ENCODE measurements around the gene IL1RAPL1. TPM values are rescaled to one million over a fixed set of nuclear protein-coding genes. Genes with fewer than 3 reads are reported as not detected.

Gene IL1RAPL1
- total RNA-seq, 1 experiment from 2014 or later, result not detected

DNA sequence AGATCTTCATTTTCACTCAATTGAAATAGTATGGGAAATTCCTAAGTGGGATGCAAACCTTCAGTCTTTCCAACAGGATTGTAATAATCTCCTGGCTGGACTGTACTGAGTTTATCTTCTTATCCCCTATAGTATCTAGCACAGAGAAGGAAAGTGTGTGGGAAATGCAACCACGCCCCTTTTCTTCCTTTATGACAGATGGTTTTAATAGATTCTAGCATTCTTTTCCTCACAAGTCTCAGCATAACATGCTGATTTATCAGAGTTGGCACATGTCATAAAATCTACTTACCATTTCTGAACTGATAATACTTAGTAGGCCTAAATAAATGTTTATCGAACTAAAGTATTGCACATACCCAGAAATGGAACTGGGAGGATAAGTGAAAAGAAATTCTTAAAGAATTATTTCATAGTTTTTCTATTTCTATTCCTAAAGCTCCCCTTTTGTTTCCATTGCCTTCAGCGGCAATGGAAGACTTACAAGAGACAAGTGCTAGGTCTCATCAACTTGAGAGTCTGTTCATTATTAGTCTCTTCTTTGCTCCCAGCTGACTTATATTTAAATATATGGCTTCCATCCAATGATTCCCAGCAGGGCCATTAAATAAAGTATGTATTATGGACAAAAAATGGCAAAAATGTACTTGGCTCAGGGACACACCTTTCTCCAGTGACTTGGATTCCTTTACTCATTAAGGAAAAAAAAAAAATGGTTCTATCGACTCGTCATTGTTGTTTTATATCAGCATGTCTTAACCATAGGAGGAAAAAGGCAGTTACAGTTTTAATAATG, 484.5 kb downstream of the IL1RAPL1 start:
- DNase-seq, result no peak
- intact Hi-C loops (cut with micrococcal nuclease; ENCODE audit: unreplicated experiment), result no loop called here
- no peak overlapping the region for H3K27ac Mint-ChIP-seq (ENCODE audit: unreplicated experiment)
- TF ChIP-seq, protein P1, sequence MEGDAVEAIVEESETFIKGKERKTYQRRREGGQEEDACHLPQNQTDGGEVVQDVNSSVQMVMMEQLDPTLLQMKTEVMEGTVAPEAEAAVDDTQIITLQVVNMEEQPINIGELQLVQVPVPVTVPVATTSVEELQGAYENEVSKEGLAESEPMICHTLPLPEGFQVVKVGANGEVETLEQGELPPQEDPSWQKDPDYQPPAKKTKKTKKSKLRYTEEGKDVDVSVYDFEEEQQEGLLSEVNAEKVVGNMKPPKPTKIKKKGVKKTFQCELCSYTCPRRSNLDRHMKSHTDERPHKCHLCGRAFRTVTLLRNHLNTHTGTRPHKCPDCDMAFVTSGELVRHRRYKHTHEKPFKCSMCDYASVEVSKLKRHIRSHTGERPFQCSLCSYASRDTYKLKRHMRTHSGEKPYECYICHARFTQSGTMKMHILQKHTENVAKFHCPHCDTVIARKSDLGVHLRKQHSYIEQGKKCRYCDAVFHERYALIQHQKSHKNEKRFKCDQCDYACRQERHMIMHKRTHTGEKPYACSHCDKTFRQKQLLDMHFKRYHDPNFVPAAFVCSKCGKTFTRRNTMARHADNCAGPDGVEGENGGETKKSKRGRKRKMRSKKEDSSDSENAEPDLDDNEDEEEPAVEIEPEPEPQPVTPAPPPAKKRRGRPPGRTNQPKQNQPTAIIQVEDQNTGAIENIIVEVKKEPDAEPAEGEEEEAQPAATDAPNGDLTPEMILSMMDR (IDR thresholded peaks at IDR 0.05; ENCODE audit: unreplicated experiment), result no peak
- BruUV-seq (replicated peaks), result no TSS peak
- no peaks in the 10 kb centered on the region for H3K27me3 Mint-ChIP-seq (ENCODE audit: unreplicated experiment)
- H3K4me1 Mint-ChIP-seq (ENCODE audit: low read depth, unreplicated experiment), result no peaks in the 10 kb centered on the region
- CTCF ChIA-PET, result no interaction called here
- H3K36me3 Mint-ChIP-seq (ENCODE audit: insufficient read depth, unreplicated experiment), result no peaks in the 10 kb centered on the region
- no peaks in the 10 kb centered on the region for H3K9me3 Mint-ChIP-seq (ENCODE audit: low read depth, unreplicated experiment)
- no peak overlapping the region for H3K4me3 Mint-ChIP-seq (ENCODE audit: low read depth, unreplicated experiment)

DNA sequence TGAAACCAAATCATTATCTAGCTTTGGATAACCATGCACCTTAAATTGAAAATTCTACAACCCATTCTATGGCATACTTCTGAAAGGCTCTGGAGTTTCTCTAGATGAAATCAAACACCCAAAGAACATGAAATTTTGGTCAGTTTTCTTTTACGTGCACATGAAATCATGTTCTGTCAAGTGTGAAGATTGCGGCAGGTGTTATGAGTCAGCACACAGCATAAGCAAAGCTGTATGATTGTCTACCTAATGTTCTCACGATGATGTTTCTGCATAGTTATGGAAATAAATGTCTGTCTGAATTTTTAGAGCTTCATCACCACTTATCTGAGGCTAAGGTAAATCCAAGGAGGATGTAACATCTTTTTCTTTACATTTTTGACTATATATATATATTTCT, 495.3 kb downstream of the IL1RAPL1 start:
- TF ChIP-seq, protein P1 (IDR thresholded peaks at IDR 0.05; ENCODE audit: unreplicated experiment), result no peak
- no peaks in the 10 kb centered on the region for H3K4me1 Mint-ChIP-seq (ENCODE audit: low read depth, unreplicated experiment)
- BruUV-seq (replicated peaks), result no TSS peak
- no peaks in the 10 kb centered on the region for H3K27me3 Mint-ChIP-seq (ENCODE audit: unreplicated experiment)
- no peaks in the 10 kb centered on the region for H3K9me3 Mint-ChIP-seq (ENCODE audit: low read depth, unreplicated experiment)
- intact Hi-C loops (cut with micrococcal nuclease; ENCODE audit: unreplicated experiment), result no loop called here
- no peaks in the 10 kb centered on the region for H3K36me3 Mint-ChIP-seq (ENCODE audit: insufficient read depth, unreplicated experiment)
- no peak overlapping the region for H3K27ac Mint-ChIP-seq (ENCODE audit: unreplicated experiment)
- DNase-seq, result no peak
- H3K4me3 Mint-ChIP-seq (ENCODE audit: low read depth, unreplicated experiment), result no peak overlapping the region
- CTCF ChIA-PET, result no interaction called here

DNA sequence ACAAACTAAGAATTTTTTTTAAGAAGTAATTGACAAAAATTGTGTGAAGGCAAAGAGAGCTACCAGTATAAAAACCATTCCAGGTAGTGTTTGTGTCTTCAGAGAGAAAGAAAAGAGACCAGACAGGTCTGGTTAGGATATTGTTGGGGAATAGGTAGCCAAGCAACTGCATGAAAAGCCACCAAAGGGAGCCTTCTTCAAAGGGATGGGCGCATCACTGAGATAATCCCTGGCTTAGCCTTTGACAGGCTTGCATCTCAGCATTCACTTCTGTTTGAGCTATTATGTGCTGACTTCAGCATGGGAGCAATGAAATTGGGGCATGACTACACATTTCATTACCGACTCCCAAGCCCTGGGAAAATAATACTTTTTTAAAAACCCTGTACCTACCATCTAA, 496.6 kb downstream of the IL1RAPL1 start:
- BruUV-seq (replicated peaks), result no TSS peak
- no peaks in the 10 kb centered on the region for H3K4me1 Mint-ChIP-seq (ENCODE audit: low read depth, unreplicated experiment)
- TF ChIP-seq, protein P1 (IDR thresholded peaks at IDR 0.05; ENCODE audit: unreplicated experiment), result no peak
- no peaks in the 10 kb centered on the region for H3K36me3 Mint-ChIP-seq (ENCODE audit: insufficient read depth, unreplicated experiment)
- H3K27me3 Mint-ChIP-seq (ENCODE audit: unreplicated experiment), result no peaks in the 10 kb centered on the region
- H3K9me3 Mint-ChIP-seq (ENCODE audit: low read depth, unreplicated experiment), result no peaks in the 10 kb centered on the region
- intact Hi-C loops (cut with micrococcal nuclease; ENCODE audit: unreplicated experiment), result no loop called here
- no peak overlapping the region for H3K4me3 Mint-ChIP-seq (ENCODE audit: low read depth, unreplicated experiment)
- DNase-seq, result no peak
- CTCF ChIA-PET, result no interaction called here
- no peak overlapping the region for H3K27ac Mint-ChIP-seq (ENCODE audit: unreplicated experiment)

DNA sequence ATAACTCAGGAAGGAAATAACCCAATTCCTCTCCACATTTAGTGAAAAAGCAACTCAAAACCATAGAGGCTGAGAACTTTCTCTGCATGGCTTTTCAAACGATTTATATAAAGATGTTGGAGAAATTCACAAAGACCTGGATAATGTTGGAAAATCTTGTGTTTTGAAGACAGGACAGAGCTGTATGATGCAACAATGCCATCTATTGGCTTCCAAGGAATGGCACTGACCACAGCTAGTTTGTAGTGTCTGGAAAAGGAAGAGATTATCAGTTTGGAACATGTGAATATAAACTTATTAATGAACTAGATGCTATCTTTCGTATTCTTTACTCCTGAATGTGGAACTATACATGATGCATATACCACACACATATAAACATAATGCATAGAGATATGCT, 503.6 kb downstream of the IL1RAPL1 start:
- no peak for DNase-seq
- no peaks in the 10 kb centered on the region for H3K4me1 Mint-ChIP-seq (ENCODE audit: low read depth, unreplicated experiment)
- H3K27me3 Mint-ChIP-seq (ENCODE audit: unreplicated experiment), result no peaks in the 10 kb centered on the region
- BruUV-seq (replicated peaks), result no TSS peak
- H3K4me3 Mint-ChIP-seq (ENCODE audit: low read depth, unreplicated experiment), result no peak overlapping the region
- intact Hi-C loops (cut with micrococcal nuclease; ENCODE audit: unreplicated experiment), result no loop called here
- no peaks in the 10 kb centered on the region for H3K9me3 Mint-ChIP-seq (ENCODE audit: low read depth, unreplicated experiment)
- H3K36me3 Mint-ChIP-seq (ENCODE audit: insufficient read depth, unreplicated experiment), result no peaks in the 10 kb centered on the region
- H3K27ac Mint-ChIP-seq (ENCODE audit: unreplicated experiment), result no peak overlapping the region
- CTCF ChIA-PET, result interaction anchor here (0.6 kb wide), 1 partner anchor 812 kb away, joined by 3 read pairs; no protein-coding TSS in a partner anchor
- TF ChIP-seq, protein P1 (IDR thresholded peaks at IDR 0.05; ENCODE audit: unreplicated experiment), result no peak
